ENCODE data around the gene ORAI3. TPM values are rescaled to one million over a fixed set of nuclear protein-coding genes. Genes with fewer than 3 reads are reported as not detected.

Gene ORAI3
- total and polyA plus RNA-seq, 2 donors from 2014 or later: 23.1 to 32.3 TPM

GRCh38 chr16:30925632-30925987, 23.3 kb upstream of the ORAI3 start:
- FAIRE-seq: no peak
- peaks cover 0 to 4% (median 2%) of the 10 kb centered on the region in 3 donors for H3K4me1 ChIP-seq (ENCODE audit: control insufficient read depth in 2 of 3, insufficient read depth in 2 of 3, low read depth in 1 of 3, low read length in 3 of 3)
- no peak overlapping the region for H3K27ac ChIP-seq (ENCODE audit: low read depth in 2 of 2, low read length in 2 of 2)
- no peaks in the 10 kb centered on the region for H3K27me3 ChIP-seq (ENCODE audit: control insufficient read depth, insufficient read depth, low read length)
- DNase-seq: peak in 2 of 5 donors; percentile 68 to 78
- TF ChIP-seq CTCF (IDR thresholded peaks at IDR 0.05; ENCODE audit: borderline replicate concordance, extremely low read depth, insufficient read depth): no peak
- H3K9ac ChIP-seq (ENCODE audit: low read length in 3 of 3): no peak overlapping the region
- no peaks in the 10 kb centered on the region for H3K9me3 ChIP-seq (ENCODE audit: control insufficient read depth in 2 of 3, insufficient read depth in 1 of 3, low read length in 3 of 3)
- intact Hi-C loops (cut with DNase I): no loop called here
- H3K36me3 ChIP-seq (ENCODE audit: control insufficient read depth in 2 of 3, insufficient read depth in 3 of 3, low read length in 3 of 3): peaks cover 0 to 2% (median 0%) of the 10 kb centered on the region in 3 donors
- H3K4me3 ChIP-seq (ENCODE audit: low read length in 3 of 3): no peak overlapping the region

GRCh38 chr16:30925995-30926811, 22.7 kb upstream of the ORAI3 start:
- intact Hi-C loops (cut with DNase I): no loop called here
- Histone ChIP-seq H3K9me3 (ENCODE audit: control insufficient read depth in 2 of 3, insufficient read depth in 1 of 3, low read length in 3 of 3) (no peaks in the 10 kb centered on the region), H3K27me3 (ENCODE audit: control insufficient read depth, insufficient read depth, low read length) (no peaks in the 10 kb centered on the region), H3K4me3 (ENCODE audit: low read length in 3 of 3) (no peak overlapping the region), H3K9ac (ENCODE audit: low read length in 3 of 3) (no peak overlapping the region), H3K27ac (ENCODE audit: low read depth in 2 of 2, low read length in 2 of 2) (no peak overlapping the region), H3K36me3 (ENCODE audit: control insufficient read depth in 2 of 3, insufficient read depth in 3 of 3, low read length in 3 of 3) (peaks cover 2 to 8% (median 4%) of the 10 kb centered on the region in 3 donors), H3K4me1 (ENCODE audit: control insufficient read depth in 2 of 3, insufficient read depth in 2 of 3, low read depth in 1 of 3, low read length in 3 of 3) (peaks cover 0 to 4% (median 2%) of the 10 kb centered on the region in 3 donors)
- FAIRE-seq (no peak), DNase-seq (peak in 1 of 5 donors; percentile 58)
- TF ChIP-seq CTCF (IDR thresholded peaks at IDR 0.05; ENCODE audit: borderline replicate concordance, extremely low read depth, insufficient read depth): no peak

GRCh38 chr16:30926937-30927788, 21.7 kb upstream of the ORAI3 start:
- peaks cover 2 to 11% (median 7%) of the 10 kb centered on the region in 3 donors for H3K36me3 ChIP-seq (ENCODE audit: control insufficient read depth in 2 of 3, insufficient read depth in 3 of 3, low read length in 3 of 3)
- intact Hi-C loops (cut with DNase I): no loop called here
- peaks cover 0 to 4% (median 0%) of the 10 kb centered on the region in 3 donors for H3K4me1 ChIP-seq (ENCODE audit: control insufficient read depth in 2 of 3, insufficient read depth in 2 of 3, low read depth in 1 of 3, low read length in 3 of 3)
- FAIRE-seq (no peak), DNase-seq (no peak)
- TF ChIP-seq CTCF (IDR thresholded peaks at IDR 0.05; ENCODE audit: borderline replicate concordance, extremely low read depth, insufficient read depth): no peak
- no peak overlapping the region for H3K4me3 ChIP-seq (ENCODE audit: low read length in 3 of 3)
- no peak overlapping the region for H3K27ac ChIP-seq (ENCODE audit: low read depth in 2 of 2, low read length in 2 of 2)
- H3K27me3 ChIP-seq (ENCODE audit: control insufficient read depth, insufficient read depth, low read length): no peaks in the 10 kb centered on the region
- no peak overlapping the region for H3K9ac ChIP-seq (ENCODE audit: low read length in 3 of 3)
- no peaks in the 10 kb centered on the region for H3K9me3 ChIP-seq (ENCODE audit: control insufficient read depth in 2 of 3, insufficient read depth in 1 of 3, low read length in 3 of 3)

Measured in kidney (tissue), 14 donors.